Heart left ventricle (tissue), 16 donors: Measurements from ENCODE around the gene PACS1. TPM values are rescaled to one million over a fixed set of nuclear protein-coding genes. Genes with fewer than 3 reads are reported as not detected.
"Not testable (repeated sequence)": the region's sequence is repeated elsewhere in the genome, so short reads cannot be mapped to it uniquely, and the experiment has no call there.

Experiments used
- ATAC-seq, 4 donors: fragments of 200-7000 bp; cut with Tn5 transposase; one replicate each; pipeline ENCODE4 v1.9.1; 2020 to 2022; ENCODE audit warnings: moderate library complexity in 4 of 4, mild to moderate bottlenecking in 3 of 4, moderate number of reproducible peaks in 1 of 4
- DNase-seq, 5 donors: peaks; one replicate each; pipeline ENCODE4 v3.0.0-alpha.2; 2020
- H3K27ac ChIP-seq, 12 donors: fragments of 200-600 bp; sonication (generic) in 4 of 12; one replicate each; pipeline versions ENCODE4 v1.5.0 to v1.8.0; 2016 to 2022; ENCODE audit warnings: mild to moderate bottlenecking in 2 of 12
- H3K27me3 ChIP-seq, 9 donors: fragments of 200-600 bp; sonication (generic) in 2 of 9; one replicate each; pipeline versions ENCODE4 v1.5.1 to v1.8.0; 2016 to 2022; ENCODE audit warnings: mild to moderate bottlenecking in 3 of 9
- H3K36me3 ChIP-seq, 9 donors: fragments of 200-600 bp; sonication (generic) in 2 of 9; one replicate each; pipeline versions ENCODE4 v1.5.0 to v1.8.0; 2018 to 2022; ENCODE audit warnings: mild to moderate bottlenecking in 2 of 9
- H3K4me1 ChIP-seq, 12 donors: fragments of 200-600 bp; sonication (generic) in 4 of 12; one replicate each; pipeline versions ENCODE4 v1.5.0 to v1.8.0; 2016 to 2022; ENCODE audit warnings: mild to moderate bottlenecking in 3 of 12
- H3K4me3 ChIP-seq, 12 donors: fragments of 200-600 bp; sonication (generic) in 4 of 12; one replicate each; pipeline versions ENCODE4 v1.5.0 to v1.8.0; 2017 to 2022; ENCODE audit warnings: mild to moderate bottlenecking in 9 of 12, moderate library complexity in 4 of 12
- H3K9me3 ChIP-seq, 12 donors: fragments of 200-600 bp; sonication (generic) in 4 of 12; one replicate each; pipeline versions ENCODE4 v1.5.0 to v1.8.0; 2016 to 2022; ENCODE audit warnings: mild to moderate bottlenecking in 1 of 12
- POLR2A ChIP-seq, 2 donors: fragments of 450-650 bp; IDR thresholded peaks; one replicate each; pipeline ENCODE4 v1.6.1; 2017; ENCODE audit warnings: antibody characterized with exemption in 2 of 2, mild to moderate bottlenecking in 2 of 2, moderate library complexity in 2 of 2
- WGBS, 4 donors: extraction: QIAGEN DNeasy Blood & Tissue Kit in 2 of 4; methylation state at CpG; one replicate each; pipeline versions ENCODE4 v1.1.5 to v1.1.7; 2013 to 2018; 5-methylcytosine and 5-hydroxymethylcytosine counted together
- intact Hi-C, 10 donors: fragments of 100-400 bp; cut with DNase I; formaldehyde crosslinking; loops; one replicate each; pipeline versions ENCODE4 v1.11.1 to v1.14.2; 2022
- polyA plus RNA-seq, 2 donors: library from polyadenylated mRNA; stranded (reverse); fragments of 200-250 nt; gene quantifications; one replicate each; pipeline ENCODE4 v1.2.3, GENCODE V29; 2013
- total RNA-seq, 9 donors: library from RNA; depleted of rRNA in 2 of 9; stranded (reverse); fragments of >200 nt in 2 of 9; fragmentation: NEBNext Ultra II Directional in 3 of 9; extraction: Animal tissue kit (Norgen Biotek cat#: 25700) in 3 of 9; gene quantifications; one replicate each; pipeline versions ENCODE4 v1.1.0 to v1.2.4, GENCODE V29; 2016 to 2023
- TF ChIP-seq, protein P1 (sequence below), 12 donors: fragments of 200-600 bp; sonication (generic) in 4 of 12; IDR thresholded peaks; one replicate each; pipeline versions ENCODE4 v1.5.0 to v1.8.0; 2018 to 2022; ENCODE audit warnings: antibody characterized with exemption in 12 of 12, mild to moderate bottlenecking in 5 of 12
- donor health status: ischemic (EF 13 %, LVEDD 7.1; RV severe dilation, severe dysfunction).
- donor health status: healthy with polysubstance abuse.
- donor health status: DM: no; HTN: yes; CAD: no.
- donor health status: DM: no; HTN: no; CAD: no.
- donor health status: ischemic (EF 25% LVEDD 6.9; RV normal size, moderate dysfunction).
- donor health status: ischemic (EF 25% LVEDD 5.7; RV mildly dilated, moderate dysfunction).
- donor health status: healthy.
- donor health status: DM: yes; HTN: yes; CAD: no.
- donor health status: ischemic (EF 35%, LVEDD 5.7; RV mildly dilated, moderate dysfunction).
- donor health status: nonischemic (EF 11% LVEDD 7.7; RV severe dilation, severe dysfunction).
- donor health status: DM: yes; HTN: yes; CAD: no.
- donor health status: PGD.
- donor health status: ischemic (EF 29% LVEDD 5.4; RV normal size, mild dysfunction).
- donor health status: nonischemic (EF 23%, LVEDD 6.1; RV moderate dilation, normal function).

Gene PACS1
- total and polyA plus RNA-seq, 11 donors: 30.6 to 151 (median 89.8) TPM

DNA sequence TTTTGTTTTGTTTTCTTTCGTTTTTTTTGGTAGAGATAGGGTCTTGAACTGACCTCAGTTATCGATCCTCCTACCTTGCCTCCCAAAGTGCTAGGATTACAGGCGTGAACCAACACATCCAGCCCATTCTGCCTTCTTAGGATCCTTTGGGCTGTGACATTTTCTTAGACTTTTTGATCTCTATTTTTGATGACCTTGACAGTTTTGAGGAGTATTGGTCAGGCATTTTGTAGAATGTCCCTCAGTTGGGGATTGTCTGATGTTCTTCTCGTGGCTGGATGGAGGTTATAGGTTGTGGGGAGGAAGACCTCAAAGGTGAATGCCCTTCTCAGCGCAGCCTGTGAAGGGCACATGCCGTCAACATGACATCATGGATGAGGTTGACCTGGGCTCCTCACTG lies 178.8 kb downstream of the PACS1 start:
- TF ChIP-seq, protein P1, sequence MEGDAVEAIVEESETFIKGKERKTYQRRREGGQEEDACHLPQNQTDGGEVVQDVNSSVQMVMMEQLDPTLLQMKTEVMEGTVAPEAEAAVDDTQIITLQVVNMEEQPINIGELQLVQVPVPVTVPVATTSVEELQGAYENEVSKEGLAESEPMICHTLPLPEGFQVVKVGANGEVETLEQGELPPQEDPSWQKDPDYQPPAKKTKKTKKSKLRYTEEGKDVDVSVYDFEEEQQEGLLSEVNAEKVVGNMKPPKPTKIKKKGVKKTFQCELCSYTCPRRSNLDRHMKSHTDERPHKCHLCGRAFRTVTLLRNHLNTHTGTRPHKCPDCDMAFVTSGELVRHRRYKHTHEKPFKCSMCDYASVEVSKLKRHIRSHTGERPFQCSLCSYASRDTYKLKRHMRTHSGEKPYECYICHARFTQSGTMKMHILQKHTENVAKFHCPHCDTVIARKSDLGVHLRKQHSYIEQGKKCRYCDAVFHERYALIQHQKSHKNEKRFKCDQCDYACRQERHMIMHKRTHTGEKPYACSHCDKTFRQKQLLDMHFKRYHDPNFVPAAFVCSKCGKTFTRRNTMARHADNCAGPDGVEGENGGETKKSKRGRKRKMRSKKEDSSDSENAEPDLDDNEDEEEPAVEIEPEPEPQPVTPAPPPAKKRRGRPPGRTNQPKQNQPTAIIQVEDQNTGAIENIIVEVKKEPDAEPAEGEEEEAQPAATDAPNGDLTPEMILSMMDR (IDR thresholded peaks at IDR 0.05): no peak
- no peak for TF ChIP-seq POLR2A (IDR thresholded peaks at IDR 0.05)
- WGBS, 4 donors: 84 to 94% (median 89%) methylated on average over 6 of the region's 6 CpGs
- intact Hi-C loops: no loop called here

DNA sequence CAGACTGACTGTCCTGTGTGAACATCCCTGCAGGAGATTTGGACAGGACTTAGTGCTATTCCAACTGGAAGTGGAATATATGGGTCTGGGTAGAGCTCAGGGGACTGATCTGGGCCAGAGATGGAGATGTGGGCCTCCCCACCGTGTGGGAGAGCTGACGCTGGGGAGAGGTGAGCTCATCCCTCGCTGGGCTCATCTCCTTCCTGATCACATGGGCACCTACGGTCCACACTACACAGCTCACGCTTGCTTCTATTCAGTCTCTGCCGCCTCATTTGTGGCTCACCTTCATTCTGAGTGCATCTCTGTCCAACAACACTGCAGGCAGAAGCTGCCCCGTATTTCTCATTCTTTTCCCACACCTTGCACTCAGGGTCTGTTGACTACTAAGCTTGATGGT lies 181.7 kb downstream of the PACS1 start:
- Histone ChIP-seq H3K4me3 (no peak overlapping the region), H3K4me1 (peaks cover 0 to 11% (median 3%) of the 10 kb centered on the region in 12 donors), H3K27ac (no peak overlapping the region), H3K9me3 (no peaks in the 10 kb centered on the region), H3K27me3 (peaks cover 0 to 2% (median 0%) of the 10 kb centered on the region in 9 donors), H3K36me3 (peaks cover 0 to 9% (median 0%) of the 10 kb centered on the region in 9 donors)
- DNase-seq (no peak), ATAC-seq (no peak)
- intact Hi-C loops: no loop called here
- TF ChIP-seq POLR2A (IDR thresholded peaks at IDR 0.05): no peak
- WGBS, 4 donors: 78 to 86% (median 79%) methylated on average over 7 of the region's 7 CpGs

More for the DNA sequence above, 178.8 kb downstream of the PACS1 start:
- Histone ChIP-seq H3K4me1 (peaks cover 0 to 6% (median 0%) of the 10 kb centered on the region in 12 donors), H3K4me3 (no peak overlapping the region), H3K27ac (no peak overlapping the region), H3K36me3 (peaks cover 0 to 20% (median 10%) of the 10 kb centered on the region in 9 donors), H3K27me3 (no peaks in the 10 kb centered on the region), H3K9me3 (no peaks in the 10 kb centered on the region)
- DNase-seq (no peak), ATAC-seq (no peak)

DNA sequence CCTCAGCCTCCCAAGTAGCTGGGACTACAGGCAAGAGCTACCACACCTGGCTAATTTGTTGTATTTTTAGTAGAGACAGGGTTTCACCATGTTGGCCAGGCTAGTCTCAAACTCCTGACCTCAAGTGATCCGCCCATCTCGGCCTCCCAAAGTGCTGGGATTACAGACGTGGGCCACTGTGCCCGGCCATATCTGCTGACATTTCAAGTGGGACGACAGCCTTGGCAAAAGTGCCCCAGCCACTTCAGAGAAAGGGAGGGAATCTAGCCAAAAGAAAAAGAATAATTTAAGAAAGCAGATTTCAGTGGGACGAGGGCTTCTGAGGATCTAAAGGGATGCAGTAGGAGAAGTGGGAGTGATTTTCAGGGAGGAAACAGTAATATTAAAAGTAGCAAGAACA lies 183.0 kb downstream of the PACS1 start:
- ATAC-seq, H3K27ac ChIP-seq, H3K4me3 ChIP-seq, H3K9me3 ChIP-seq, intact Hi-C loops, H3K36me3 ChIP-seq, DNase-seq, H3K27me3 ChIP-seq: not testable (repeated sequence)
- H3K4me1 ChIP-seq: peaks cover 0 to 16% (median 9%) of the 10 kb centered on the region in 12 donors
- 34 to 52% (median 47%) methylated on average over 6 of the region's 6 CpGs for WGBS, 4 donors

DNA sequence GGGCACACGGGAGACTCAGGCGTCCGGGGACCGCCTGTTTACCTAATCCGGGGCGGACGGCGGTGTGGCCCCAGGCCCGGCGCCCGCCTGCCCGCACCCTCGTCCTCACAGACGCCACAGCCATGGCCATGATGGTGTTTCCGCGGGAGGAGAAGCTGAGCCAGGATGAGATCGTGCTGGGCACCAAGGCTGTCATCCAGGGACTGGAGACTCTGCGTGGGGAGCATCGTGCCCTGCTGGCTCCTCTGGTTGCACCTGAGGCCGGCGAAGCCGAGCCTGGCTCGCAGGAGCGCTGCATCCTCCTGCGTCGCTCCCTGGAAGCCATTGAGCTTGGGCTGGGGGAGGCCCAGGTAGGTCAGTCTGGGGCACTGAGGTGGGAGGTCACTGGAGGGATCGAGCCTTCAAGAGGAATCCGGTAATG lies 188.4 kb downstream of the PACS1 start:
- intact Hi-C loops: loop anchor here in 7 of 10 donors (1.0 to 2.0 kb wide), 2 partner anchors 36 kb away; no protein-coding TSS in a partner anchor
- Histone ChIP-seq H3K4me1 (peaks cover 0 to 17% (median 12%) of the 10 kb centered on the region in 12 donors), H3K27ac (peak overlapping the region in 10 of 12 donors; percentile 66 to 89 (median 82))

DNA sequence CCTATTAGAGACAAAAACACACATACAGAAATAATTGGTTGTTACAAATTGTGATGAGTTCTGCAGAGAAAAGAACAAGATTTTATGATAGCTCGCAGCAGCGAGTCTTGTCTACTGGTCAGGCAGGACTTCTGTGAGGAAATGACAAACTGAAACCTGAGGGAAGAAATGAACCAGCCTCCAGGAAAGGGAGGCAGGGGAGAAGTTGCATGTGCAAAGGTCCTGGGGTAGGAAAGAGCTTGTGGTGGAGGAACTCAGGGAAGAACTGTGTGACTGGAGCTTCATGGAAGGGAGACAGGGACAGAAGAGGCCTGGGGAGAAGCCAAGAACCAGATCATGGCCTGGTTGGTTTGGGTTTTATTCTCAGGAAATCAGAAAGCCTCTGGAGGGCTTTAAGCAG lies 189.2 kb downstream of the PACS1 start:
- H3K4me3 ChIP-seq: no peak overlapping the region
- H3K27ac ChIP-seq: no peak overlapping the region
- intact Hi-C loops: loop anchor here in 4 of 10 donors (2.0 kb wide), 1 partner anchor 36 kb away; no protein-coding TSS in a partner anchor
- peaks cover 0 to 7% (median 0%) of the 10 kb centered on the region in 9 donors for H3K27me3 ChIP-seq
- TF ChIP-seq POLR2A (IDR thresholded peaks at IDR 0.05): no peak
- TF ChIP-seq, protein P1 (IDR thresholded peaks at IDR 0.05): no peak
- H3K9me3 ChIP-seq: no peaks in the 10 kb centered on the region
- ATAC-seq (no peak), DNase-seq (no peak)
- 92 to 99% (median 97%) methylated on average over 2 of the region's 2 CpGs for WGBS, 4 donors
- H3K36me3 ChIP-seq: peaks cover 0 to 49% (median 29%) of the 10 kb centered on the region in 9 donors
- H3K4me1 ChIP-seq: peaks cover 0 to 17% (median 12%) of the 10 kb centered on the region in 12 donors

More for the DNA sequence above, 188.4 kb downstream of the PACS1 start:
- 3 to 13% (median 6%) methylated on average over 19 to 28 of the region's 28 CpGs for WGBS, 4 donors
- Histone ChIP-seq H3K4me3 (peak overlapping the region; percentile 33 to 99 (median 90)), H3K9me3 (no peaks in the 10 kb centered on the region), H3K36me3 (peaks cover 0 to 42% (median 27%) of the 10 kb centered on the region in 9 donors), H3K27me3 (peaks cover 0 to 7% (median 0%) of the 10 kb centered on the region in 9 donors)
- TF ChIP-seq, protein P1 (IDR thresholded peaks at IDR 0.05): peak in 6 of 12 donors; percentile 0 to 31 (median 18)
- TF ChIP-seq POLR2A (IDR thresholded peaks at IDR 0.05): no peak
- DNase-seq (no peak), ATAC-seq (peak in 1 of 4 donors; percentile 0)
